Activated T-helper 17 cell treated with anti-CD3 and anti-CD28 coated beads, Interleukin-2, amount 50 U/mL, for 72 hours (primary cell): Measurements from ENCODE around the gene RBBP5. TPM values are rescaled to one million over a fixed set of nuclear protein-coding genes. Genes with fewer than 3 reads are reported as not detected.

Experiments
- ATAC-seq: fragments of 150-1000 bp; cut with Tn5 transposase; replicated peaks from 2 replicates; pipeline ENCODE4 v1.10.0; 2021; ENCODE audit warnings: mild to moderate bottlenecking, moderate library complexity
- H3K27ac Mint-ChIP-seq: one replicate; pipeline ENCODE4 v1.8.0; 2022; ENCODE audit warnings: mixed read lengths
- H3K27me3 Mint-ChIP-seq: one replicate; pipeline ENCODE4 v1.8.0; 2022; ENCODE audit warnings: mixed read lengths
- H3K36me3 Mint-ChIP-seq: one replicate; pipeline ENCODE4 v1.8.0; 2022; ENCODE audit warnings: low read depth, mild to moderate bottlenecking, mixed read lengths
- H3K4me1 Mint-ChIP-seq: one replicate; pipeline ENCODE4 v1.8.0; 2022; ENCODE audit warnings: mixed read lengths
- H3K4me3 Mint-ChIP-seq: one replicate; pipeline ENCODE4 v1.8.0; 2022; ENCODE audit warnings: mild to moderate bottlenecking, mixed read lengths
- H3K9me3 Mint-ChIP-seq: one replicate; pipeline ENCODE4 v1.8.0; 2022; ENCODE audit warnings: mixed read lengths
- total RNA-seq, 2 donors: library from RNA; stranded (reverse); gene quantifications; one replicate each; pipeline ENCODE4 v1.2.3, GENCODE V29; 2022

Gene RBBP5
- total RNA-seq, 2 donors from 2014 or later: 14.6 to 23.5 TPM

GRCh38 chr1:205046870-205047269 lies 74.9 kb downstream of the RBBP5 start:
- peaks cover 27% of the 10 kb centered on the region for H3K27me3 Mint-ChIP-seq
- no peak overlapping the region for H3K4me3 Mint-ChIP-seq
- H3K4me1 Mint-ChIP-seq: no peaks in the 10 kb centered on the region
- no peaks in the 10 kb centered on the region for H3K9me3 Mint-ChIP-seq
- ATAC-seq: no peak
- H3K36me3 Mint-ChIP-seq: no peaks in the 10 kb centered on the region
- peak overlapping the region; percentile 31 for H3K27ac Mint-ChIP-seq

GRCh38 chr1:205045146-205045545 lies 76.6 kb downstream of the RBBP5 start:
- H3K36me3 Mint-ChIP-seq: no peaks in the 10 kb centered on the region
- H3K4me1 Mint-ChIP-seq: no peaks in the 10 kb centered on the region
- no peak for ATAC-seq
- H3K27me3 Mint-ChIP-seq: peaks cover 38% of the 10 kb centered on the region
- no peak overlapping the region for H3K27ac Mint-ChIP-seq
- H3K4me3 Mint-ChIP-seq: no peak overlapping the region
- H3K9me3 Mint-ChIP-seq: no peaks in the 10 kb centered on the region

GRCh38 chr1:205044741-205045140 lies 77.0 kb downstream of the RBBP5 start:
- Mint-ChIP-seq H3K36me3 (no peaks in the 10 kb centered on the region), H3K9me3 (no peaks in the 10 kb centered on the region), H3K27ac (no peak overlapping the region), H3K4me1 (no peaks in the 10 kb centered on the region), H3K27me3 (peaks cover 42% of the 10 kb centered on the region), H3K4me3 (no peak overlapping the region)
- ATAC-seq: no peak

GRCh38 chr1:205043866-205044265 lies 77.9 kb downstream of the RBBP5 start:
- Mint-ChIP-seq H3K4me3 (no peak overlapping the region), H3K36me3 (no peaks in the 10 kb centered on the region), H3K27ac (no peak overlapping the region), H3K4me1 (no peaks in the 10 kb centered on the region), H3K9me3 (no peaks in the 10 kb centered on the region), H3K27me3 (peaks cover 42% of the 10 kb centered on the region)
- no peak for ATAC-seq

GRCh38 chr1:205042911-205043806 lies 78.6 kb downstream of the RBBP5 start, which contains the start of gene CNTN2:
TSS of gene CNTN2 (plus strand) at chr1:205043212. CDS start at chr1:205053186, 9,974 bp downstream.
- Mint-ChIP-seq H3K36me3 (no peaks in the 10 kb centered on the region), H3K27me3 (peaks cover 39% of the 10 kb centered on the region), H3K4me1 (no peaks in the 10 kb centered on the region), H3K9me3 (no peaks in the 10 kb centered on the region), H3K4me3 (no peak within 1 kb of the TSS), H3K27ac (no peak within 1 kb of the TSS)
- ATAC-seq: no peak

GRCh38 chr1:205041998-205042910 lies 79.5 kb downstream of the RBBP5 start:
- no peaks in the 10 kb centered on the region for H3K4me1 Mint-ChIP-seq
- H3K27ac Mint-ChIP-seq: no peak overlapping the region
- H3K9me3 Mint-ChIP-seq: peaks cover under 1% of the 10 kb centered on the region
- H3K36me3 Mint-ChIP-seq: no peaks in the 10 kb centered on the region
- no peak overlapping the region for H3K4me3 Mint-ChIP-seq
- peaks cover 40% of the 10 kb centered on the region for H3K27me3 Mint-ChIP-seq
- ATAC-seq: no peak

DNA sequence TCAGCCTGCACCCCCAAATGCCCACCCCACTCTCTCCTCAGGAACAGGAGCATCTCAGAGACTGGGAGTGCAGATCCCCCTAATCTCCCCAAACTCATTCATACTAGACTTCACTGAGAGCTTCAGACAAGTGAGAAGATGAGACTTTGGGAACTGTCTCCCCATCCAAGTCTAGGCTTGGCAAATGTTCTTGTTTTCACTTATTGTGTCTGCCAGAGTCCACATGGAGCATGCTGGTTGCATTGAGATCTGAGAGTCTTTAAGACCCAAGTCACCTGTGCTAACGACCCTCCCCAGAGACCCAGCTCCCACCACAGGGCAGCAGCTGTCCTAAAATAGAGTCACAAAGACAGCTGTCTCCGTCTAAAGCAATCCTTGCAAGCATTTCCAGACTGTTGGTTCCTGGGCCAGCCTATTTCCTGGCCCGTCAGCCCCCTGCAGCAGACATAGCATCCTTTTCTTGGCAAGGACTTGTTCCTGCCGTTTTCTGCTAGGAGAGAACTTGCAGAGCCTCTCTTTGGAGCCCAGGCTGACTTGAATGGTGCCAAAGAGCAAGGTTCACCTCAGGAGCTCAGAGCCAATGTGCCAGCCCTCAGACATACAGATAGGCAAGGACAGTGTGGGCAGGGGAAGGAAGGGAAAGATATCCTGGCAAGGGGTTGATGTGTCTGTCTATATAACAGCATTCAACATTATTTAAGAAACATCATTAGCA lies 80.6 kb downstream of the RBBP5 start:
- Mint-ChIP-seq H3K9me3 (peaks cover 4% of the 10 kb centered on the region), H3K27ac (no peak overlapping the region), H3K36me3 (no peaks in the 10 kb centered on the region), H3K4me3 (no peak overlapping the region), H3K4me1 (no peaks in the 10 kb centered on the region), H3K27me3 (peaks cover 43% of the 10 kb centered on the region)
- ATAC-seq: no peak

DNA sequence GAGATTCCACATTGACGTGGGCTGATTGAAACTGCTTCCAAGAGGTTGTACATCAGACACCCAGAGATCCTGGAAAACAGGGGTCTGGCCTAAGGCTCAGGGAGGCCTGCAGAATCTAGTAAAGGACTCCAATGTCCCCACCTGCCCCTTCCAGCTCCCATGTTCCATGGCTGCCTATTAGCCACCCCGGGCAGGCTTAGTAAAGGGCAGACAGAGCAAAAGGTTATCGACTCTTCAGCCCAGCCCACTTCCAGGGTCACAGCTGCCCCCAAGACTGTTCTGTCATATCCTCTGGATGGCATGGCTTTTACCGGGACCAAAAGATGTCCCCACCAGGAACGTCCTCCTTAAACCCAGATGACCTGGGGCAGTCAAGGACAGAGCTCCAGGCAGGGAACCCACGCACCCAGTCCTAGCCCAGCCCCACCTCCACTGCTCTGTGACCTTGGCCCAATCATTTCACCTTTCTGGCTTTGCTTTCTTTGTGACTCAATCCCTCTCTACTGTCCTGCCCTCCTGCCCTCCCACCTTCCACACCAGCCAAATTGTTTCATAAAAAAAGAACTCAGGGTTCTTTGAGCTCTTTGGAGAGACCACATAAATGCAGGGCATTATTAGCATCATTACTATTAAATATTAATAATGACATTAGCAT lies 83.5 kb downstream of the RBBP5 start:
- H3K4me3 Mint-ChIP-seq: no peak overlapping the region
- H3K36me3 Mint-ChIP-seq: no peaks in the 10 kb centered on the region
- ATAC-seq: no peak
- H3K4me1 Mint-ChIP-seq: no peaks in the 10 kb centered on the region
- H3K9me3 Mint-ChIP-seq: peaks cover 4% of the 10 kb centered on the region
- H3K27ac Mint-ChIP-seq: no peak overlapping the region
- H3K27me3 Mint-ChIP-seq: peaks cover 27% of the 10 kb centered on the region

DNA sequence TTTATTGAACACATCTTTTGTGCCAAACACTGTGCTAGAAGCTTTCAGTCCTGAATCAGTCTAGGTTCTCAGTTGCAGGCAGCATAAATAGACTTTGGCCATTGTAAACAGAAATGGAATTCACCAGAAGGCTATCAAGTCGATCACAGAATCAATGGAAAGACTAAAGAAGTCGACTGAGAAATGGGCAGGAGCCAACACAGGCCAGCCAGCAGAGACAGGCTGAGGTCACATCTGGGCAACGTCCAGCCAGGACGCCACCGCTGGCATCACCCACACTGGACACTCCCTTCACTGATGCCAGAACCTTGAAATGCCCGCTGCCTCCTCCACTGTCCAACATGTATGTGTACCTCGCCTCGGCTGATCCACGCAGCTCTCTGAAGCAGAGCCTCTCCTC lies 84.2 kb downstream of the RBBP5 start:
- Mint-ChIP-seq H3K27ac (no peak overlapping the region), H3K27me3 (peaks cover 27% of the 10 kb centered on the region), H3K4me3 (no peak overlapping the region), H3K9me3 (peaks cover 4% of the 10 kb centered on the region), H3K36me3 (no peaks in the 10 kb centered on the region), H3K4me1 (no peaks in the 10 kb centered on the region)
- ATAC-seq: no peak

Other genes with a start within 250 kb of the RBBP5 start
- not detected for gene CNTN2, start 78.8 kb downstream of the RBBP5 start, total RNA-seq
- gene TMEM81, start 37.5 kb downstream of the RBBP5 start, total RNA-seq: 1 to 10 TPM; 3.1 to 3.9 TPM
- 1 to 10 TPM; 9.8 to 10.0 TPM for gene DSTYK, start 89.7 kb upstream of the RBBP5 start, total RNA-seq
- gene TMCC2, start 106.0 kb upstream of the RBBP5 start, total RNA-seq: 1 to 10 TPM; 2.6 to 3.5 TPM
- gene NUAK2, start 199.8 kb upstream of the RBBP5 start, total RNA-seq: 1 to 10 TPM; 1.2 to 2.9 TPM
- gene KLHDC8A, start 234.9 kb upstream of the RBBP5 start, total RNA-seq: not detected